Panc1 (cell line): Measurements from ENCODE around the gene NHS. TPM values are rescaled to one million over a fixed set of nuclear protein-coding genes. Genes with fewer than 3 reads are reported as not detected.

Source experiments
- ATAC-seq: fragments of 200-7000 bp; cut with Tn5 transposase; 2 replicates; pipeline ENCODE4 v1.9.1; 2020; ENCODE audit warnings: mild to moderate bottlenecking, moderate library complexity
- BruUV-seq: library from RNA; stranded (reverse); fragments of 400-500 nt; replicated peaks from 2 replicates; lab custom pipeline; 2021; lab: Mats Ljungman, UMichigan
- CTCF ChIA-PET: fragments of 300-600 bp; sonication (Branson Sonifier 250); formaldehyde crosslinking; loops from one replicate; lab custom pipeline; 2022; ENCODE audit warnings: antibody characterized with exemption; lab: Charles Lee
- POLR2A ChIA-PET: fragments of 300-600 bp; sonication (Branson Sonifier 250); formaldehyde crosslinking; loops from one replicate; lab custom pipeline; 2022; ENCODE audit warnings: antibody characterized with exemption; lab: Charles Lee
- DNase-seq: peaks from one replicate; pipeline ENCODE4 v3.0.0-alpha.2; 2010; ENCODE audit warnings: low read depth, low spot score
- H3K27ac ChIP-seq: 2 replicates; pipeline ENCODE4 v1.5.1; 2011; ENCODE audit warnings: mild to moderate bottlenecking, low read length, inconsistent platforms
- H3K27me3 ChIP-seq: fragments of 200-500 bp; sonication (Bioruptor generic); 2 replicates; pipeline ENCODE4 v1.6.0; 2014; ENCODE audit warnings: low read length, inconsistent platforms; ENCODE audit not compliant: control insufficient read depth, insufficient read depth
- H3K36me3 ChIP-seq: fragments of 200-500 bp; sonication (Bioruptor generic); 2 replicates; pipeline ENCODE4 v1.5.1; 2014; ENCODE audit warnings: inconsistent platforms, mild to moderate bottlenecking, low read length, moderate library complexity; ENCODE audit not compliant: control insufficient read depth, insufficient read depth
- H3K4me1 ChIP-seq: 2 replicates; pipeline ENCODE4 v1.5.1; 2011; ENCODE audit warnings: inconsistent platforms, mild to moderate bottlenecking, low read length, moderate library complexity; ENCODE audit not compliant: control insufficient read depth, insufficient read depth
- H3K4me3 ChIP-seq, 2 experiments: 2 replicates each; pipeline ENCODE4 v1.5.1; 2011 to 2012; ENCODE audit warnings: low read depth in 2 of 2, low read length in 2 of 2, mild to moderate bottlenecking in 2 of 2, inconsistent platforms in 1 of 2, moderate library complexity in 1 of 2
- H3K9me3 ChIP-seq: fragments of 200-500 bp; sonication (Bioruptor generic); 2 replicates; pipeline ENCODE4 v1.5.1; 2014; ENCODE audit warnings: low read depth, mild to moderate bottlenecking, inconsistent platforms, low read length, moderate library complexity; ENCODE audit not compliant: control insufficient read depth, insufficient read depth
- POLR2AphosphoS5 ChIP-seq: IDR thresholded peaks from 2 replicates; pipeline ENCODE4 v1.6.1; 2012; ENCODE audit warnings: mild to moderate bottlenecking, low read depth, low read length, moderate library complexity
- SIN3A ChIP-seq: IDR thresholded peaks from 2 replicates; pipeline ENCODE4 v1.6.1; 2012; ENCODE audit warnings: low read depth, mild to moderate bottlenecking, low read length, moderate library complexity, borderline replicate concordance; ENCODE audit not compliant: insufficient read depth
- TCF7L2 ChIP-seq: IDR thresholded peaks from 2 replicates; pipeline ENCODE4 v1.6.1; 2011; ENCODE audit warnings: mild to moderate bottlenecking, low read depth, low read length, inconsistent platforms
- in situ Hi-C: cut with HindIII; loops from 2 replicates; pipeline ENCODE4 v1.10.0; 2016; ENCODE audit warnings: low sequenced_read_pairs, low pct_unique_long_range_greater_than_20kb
- intact Hi-C: fragments of 100-400 bp; cut with micrococcal nuclease; formaldehyde crosslinking; loops from one replicate; pipeline ENCODE4 v1.10.0; 2022; ENCODE audit not compliant: unreplicated experiment
- total RNA-seq: library from RNA; stranded (reverse); gene quantifications from one replicate; pipeline ENCODE4 v1.2.1, GENCODE V29; 2021; ENCODE audit not compliant: unreplicated experiment
- TF ChIP-seq, protein P1 (sequence below), 2 experiments: IDR thresholded peaks; 2 replicates each; pipeline ENCODE4 v1.6.1; 2011 to 2012; ENCODE audit warnings: low read depth in 2 of 2, control low read depth in 1 of 2, low read length in 1 of 2, mild to moderate bottlenecking in 1 of 2, moderate library complexity in 1 of 2; ENCODE audit not compliant: insufficient read depth in 1 of 2
- TF ChIP-seq, protein P2 (sequence below): fragments of 450-650 bp; IDR thresholded peaks from 2 replicates; pipeline ENCODE4 v1.5.1; 2017; ENCODE audit warnings: mild to moderate bottlenecking

Gene NHS
- total RNA-seq, 1 experiment from 2014 or later: 0.80 TPM

DNA sequence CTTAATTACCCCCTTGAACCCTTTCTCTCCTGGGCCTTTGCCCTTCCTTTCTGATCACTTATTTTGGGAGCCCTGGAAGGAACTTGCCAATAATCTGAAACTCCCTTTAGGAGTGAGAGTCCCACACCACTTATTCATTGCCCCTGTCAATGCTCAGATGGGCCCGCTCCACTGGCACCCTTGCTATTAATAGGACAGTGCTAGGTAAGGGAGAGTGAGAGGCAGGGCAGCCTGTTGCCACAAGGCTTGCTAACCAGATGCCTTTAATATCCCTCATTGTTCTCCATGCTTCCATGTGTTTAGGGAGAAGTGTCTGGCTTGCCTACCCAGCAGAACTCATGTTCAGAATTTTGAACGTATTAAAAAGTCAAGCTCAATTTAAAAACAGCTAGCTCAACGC, 1.7 kb upstream of the NHS start:
- CTCF ChIA-PET: no interaction called here
- POLR2A ChIA-PET: no interaction called here
- Histone ChIP-seq H3K27ac (no peak overlapping the region), H3K27me3 (no peaks in the 10 kb centered on the region), H3K9me3 (no peaks in the 10 kb centered on the region), H3K36me3 (no peaks in the 10 kb centered on the region), H3K4me3 (no peak overlapping the region), H3K4me1 (no peaks in the 10 kb centered on the region)
- no peak for DNase-seq
- in situ Hi-C loops (no loop called here), intact Hi-C loops (loop anchor here (10.0 kb wide), 1 partner anchor 129 kb away; no protein-coding TSS in a partner anchor)
- no peak for ATAC-seq
- TF ChIP-seq TCF7L2 (no peak), POLR2AphosphoS5 (no peak), SIN3A (no peak)
- TF ChIP-seq, protein P1, sequence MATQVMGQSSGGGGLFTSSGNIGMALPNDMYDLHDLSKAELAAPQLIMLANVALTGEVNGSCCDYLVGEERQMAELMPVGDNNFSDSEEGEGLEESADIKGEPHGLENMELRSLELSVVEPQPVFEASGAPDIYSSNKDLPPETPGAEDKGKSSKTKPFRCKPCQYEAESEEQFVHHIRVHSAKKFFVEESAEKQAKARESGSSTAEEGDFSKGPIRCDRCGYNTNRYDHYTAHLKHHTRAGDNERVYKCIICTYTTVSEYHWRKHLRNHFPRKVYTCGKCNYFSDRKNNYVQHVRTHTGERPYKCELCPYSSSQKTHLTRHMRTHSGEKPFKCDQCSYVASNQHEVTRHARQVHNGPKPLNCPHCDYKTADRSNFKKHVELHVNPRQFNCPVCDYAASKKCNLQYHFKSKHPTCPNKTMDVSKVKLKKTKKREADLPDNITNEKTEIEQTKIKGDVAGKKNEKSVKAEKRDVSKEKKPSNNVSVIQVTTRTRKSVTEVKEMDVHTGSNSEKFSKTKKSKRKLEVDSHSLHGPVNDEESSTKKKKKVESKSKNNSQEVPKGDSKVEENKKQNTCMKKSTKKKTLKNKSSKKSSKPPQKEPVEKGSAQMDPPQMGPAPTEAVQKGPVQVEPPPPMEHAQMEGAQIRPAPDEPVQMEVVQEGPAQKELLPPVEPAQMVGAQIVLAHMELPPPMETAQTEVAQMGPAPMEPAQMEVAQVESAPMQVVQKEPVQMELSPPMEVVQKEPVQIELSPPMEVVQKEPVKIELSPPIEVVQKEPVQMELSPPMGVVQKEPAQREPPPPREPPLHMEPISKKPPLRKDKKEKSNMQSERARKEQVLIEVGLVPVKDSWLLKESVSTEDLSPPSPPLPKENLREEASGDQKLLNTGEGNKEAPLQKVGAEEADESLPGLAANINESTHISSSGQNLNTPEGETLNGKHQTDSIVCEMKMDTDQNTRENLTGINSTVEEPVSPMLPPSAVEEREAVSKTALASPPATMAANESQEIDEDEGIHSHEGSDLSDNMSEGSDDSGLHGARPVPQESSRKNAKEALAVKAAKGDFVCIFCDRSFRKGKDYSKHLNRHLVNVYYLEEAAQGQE (IDR thresholded peaks at IDR 0.05; ENCODE audit: insufficient read depth in 1 of 2, low read depth in 2 of 2, low read length in 1 of 2): no peak
- TF ChIP-seq, protein P2, sequence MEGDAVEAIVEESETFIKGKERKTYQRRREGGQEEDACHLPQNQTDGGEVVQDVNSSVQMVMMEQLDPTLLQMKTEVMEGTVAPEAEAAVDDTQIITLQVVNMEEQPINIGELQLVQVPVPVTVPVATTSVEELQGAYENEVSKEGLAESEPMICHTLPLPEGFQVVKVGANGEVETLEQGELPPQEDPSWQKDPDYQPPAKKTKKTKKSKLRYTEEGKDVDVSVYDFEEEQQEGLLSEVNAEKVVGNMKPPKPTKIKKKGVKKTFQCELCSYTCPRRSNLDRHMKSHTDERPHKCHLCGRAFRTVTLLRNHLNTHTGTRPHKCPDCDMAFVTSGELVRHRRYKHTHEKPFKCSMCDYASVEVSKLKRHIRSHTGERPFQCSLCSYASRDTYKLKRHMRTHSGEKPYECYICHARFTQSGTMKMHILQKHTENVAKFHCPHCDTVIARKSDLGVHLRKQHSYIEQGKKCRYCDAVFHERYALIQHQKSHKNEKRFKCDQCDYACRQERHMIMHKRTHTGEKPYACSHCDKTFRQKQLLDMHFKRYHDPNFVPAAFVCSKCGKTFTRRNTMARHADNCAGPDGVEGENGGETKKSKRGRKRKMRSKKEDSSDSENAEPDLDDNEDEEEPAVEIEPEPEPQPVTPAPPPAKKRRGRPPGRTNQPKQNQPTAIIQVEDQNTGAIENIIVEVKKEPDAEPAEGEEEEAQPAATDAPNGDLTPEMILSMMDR: no peak
- no TSS peak for BruUV-seq

DNA sequence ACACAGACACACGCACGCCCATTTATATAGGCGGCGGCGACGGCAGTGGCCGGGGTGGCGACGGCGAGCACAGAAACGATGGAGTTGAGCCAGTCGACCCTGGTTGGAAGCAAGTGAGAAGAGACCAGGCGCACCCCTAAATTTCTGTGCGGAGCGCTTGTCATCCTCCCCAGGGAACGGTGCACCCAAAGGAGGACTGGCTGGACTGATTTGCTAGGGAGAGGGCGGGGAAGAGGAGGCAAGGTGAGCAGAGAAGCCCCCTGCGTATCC, 302 bp downstream of the NHS start:
- H3K4me1 ChIP-seq: no peaks in the 10 kb centered on the region
- H3K27ac ChIP-seq: no peak overlapping the region
- ChIA-PET POLR2A (no interaction called here), CTCF (no interaction called here)
- in situ Hi-C loops: no loop called here
- no peak for TF ChIP-seq TCF7L2
- TF ChIP-seq, protein P2: no peak
- TF ChIP-seq SIN3A: no peak
- no peak for TF ChIP-seq POLR2AphosphoS5
- TF ChIP-seq, protein P1 (IDR thresholded peaks at IDR 0.05; ENCODE audit: insufficient read depth in 1 of 2, low read depth in 2 of 2, low read length in 1 of 2): no peak
- no peaks in the 10 kb centered on the region for H3K36me3 ChIP-seq
- DNase-seq: no peak
- peak overlapping the region; percentile 34 to 43 for H3K4me3 ChIP-seq
- intact Hi-C loops: loop anchor here (10.0 kb wide), 1 partner anchor 131 kb away; no protein-coding TSS in a partner anchor
- 0 out of 2 replicates have a peak, but pooled peaks have one; percentile 14 for ATAC-seq
- H3K27me3 ChIP-seq: no peaks in the 10 kb centered on the region
- BruUV-seq: no TSS peak
- H3K9me3 ChIP-seq: no peaks in the 10 kb centered on the region
